Thoracic aorta (tissue), 2 donors: ENCODE results near the gene LRSAM1. TPM values are rescaled to one million over a fixed set of nuclear protein-coding genes. Genes with fewer than 3 reads are reported as not detected.

Source experiments
- ATAC-seq: fragments of 150-250 bp; one replicate; pipeline ENCODE4 v1.8.0; 2017; ENCODE audit warnings: low read depth; ENCODE audit not compliant: insufficient number of reproducible peaks, low FRiP score
- DNase-seq: peaks from one replicate; pipeline ENCODE4 v3.0.0-alpha.2; 2020; ENCODE audit warnings: low spot score
- H3K27ac ChIP-seq, 2 donors: fragments of 200-600 bp; sonication (generic); 1 replicate in 1 of 2; 2 replicates in 1 of 2; pipeline ENCODE4 v1.5.1; 2016; ENCODE audit warnings: mild to moderate bottlenecking in 2 of 2, moderate library complexity in 2 of 2
- H3K27me3 ChIP-seq: fragments of 200-600 bp; sonication (generic); replicated peaks from 2 replicates; pipeline ENCODE4 v1.6.0; 2016; ENCODE audit warnings: mild to moderate bottlenecking; ENCODE audit not compliant: insufficient read depth
- H3K36me3 ChIP-seq: fragments of 200-600 bp; sonication (generic); one replicate; pipeline ENCODE4 v1.5.1; 2016
- H3K4me1 ChIP-seq, 2 donors: fragments of 200-600 bp; sonication (generic); 1 replicate in 1 of 2; 2 replicates in 1 of 2; pipeline versions ENCODE4 v1.5.1 to v1.6.0; 2016; ENCODE audit warnings: low read depth in 2 of 2, mild to moderate bottlenecking in 1 of 2; ENCODE audit not compliant: control insufficient read depth in 1 of 2
- H3K4me3 ChIP-seq: fragments of 200-600 bp; sonication (generic); 2 replicates; pipeline ENCODE4 v1.5.1; 2016; ENCODE audit warnings: mild to moderate bottlenecking
- H3K9me3 ChIP-seq: fragments of 200-600 bp; sonication (generic); 2 replicates; pipeline ENCODE4 v1.5.1; 2016
- CTCF ChIP-seq: fragments of 200-600 bp; sonication (generic); IDR thresholded peaks from one replicate; pipeline ENCODE4 v1.5.1; 2019; ENCODE audit warnings: antibody characterized with exemption
- total RNA-seq, 2 donors: library from RNA; depleted of rRNA; stranded (reverse); fragments of >200 nt; gene quantifications; one replicate each; pipeline versions ENCODE4 v1.1.0 to v1.2.3, GENCODE V29; 2016

The LRSAM1 gene
- total RNA-seq, 2 donors from 2014 or later = 16.4 to 22.6 TPM

GRCh38 chr9:127521919-127522304, 70.6 kb downstream of the LRSAM1 start:
- H3K4me1 ChIP-seq = peaks cover 22 to 52% of the 10 kb centered on the region in 2 donors
- H3K36me3 ChIP-seq = peaks cover 23% of the 10 kb centered on the region
- H3K9me3 ChIP-seq = no peaks in the 10 kb centered on the region
- no peaks in the 10 kb centered on the region for H3K27me3 ChIP-seq
- H3K27ac ChIP-seq = peak overlapping the region; percentile 72 to 87
- H3K4me3 ChIP-seq = no peak overlapping the region
- no peak for DNase-seq
- no peak for TF ChIP-seq CTCF
- no peak for ATAC-seq

- H3K27ac ChIP-seq = peak overlapping the region in 1 of 2 donors; percentile 87
- peaks cover 22 to 52% of the 10 kb centered on the region in 2 donors for H3K4me1 ChIP-seq
- H3K4me3 ChIP-seq = no peak overlapping the region
- ATAC-seq (no peak), DNase-seq (no peak)
- no peaks in the 10 kb centered on the region for H3K27me3 ChIP-seq
- H3K9me3 ChIP-seq = no peaks in the 10 kb centered on the region
- no peak for TF ChIP-seq CTCF
- peaks cover 16% of the 10 kb centered on the region for H3K36me3 ChIP-seq
These were observed 71.4 kb downstream of the LRSAM1 start for GRCh38 chr9:127522727-127523126.

GRCh38 chr9:127523312-127523851, 72.1 kb downstream of the LRSAM1 start:
- Histone ChIP-seq H3K27me3 (no peaks in the 10 kb centered on the region), H3K9me3 (no peaks in the 10 kb centered on the region), H3K27ac (peak overlapping the region in 1 of 2 donors; percentile 84), H3K4me3 (no peak overlapping the region), H3K4me1 (peaks cover 22 to 57% of the 10 kb centered on the region in 2 donors), H3K36me3 (peaks cover 14% of the 10 kb centered on the region)
- DNase-seq (no peak), ATAC-seq (no peak)
- TF ChIP-seq CTCF = peak; percentile 34

GRCh38 chr9:127524373-127524772, 73.1 kb downstream of the LRSAM1 start:
- peaks cover 26 to 64% of the 10 kb centered on the region in 2 donors for H3K4me1 ChIP-seq
- no peak overlapping the region for H3K4me3 ChIP-seq
- no peak for TF ChIP-seq CTCF
- peak overlapping the region; percentile 67 to 84 for H3K27ac ChIP-seq
- H3K27me3 ChIP-seq = no peaks in the 10 kb centered on the region
- ATAC-seq (no peak), DNase-seq (no peak)
- peaks cover 14% of the 10 kb centered on the region for H3K36me3 ChIP-seq
- no peaks in the 10 kb centered on the region for H3K9me3 ChIP-seq

GRCh38 chr9:127525401-127526188, 74.3 kb downstream of the LRSAM1 start:
- TF ChIP-seq CTCF = peak; percentile 52
- DNase-seq = no peak
- H3K36me3 ChIP-seq = peaks cover 14% of the 10 kb centered on the region
- no peak overlapping the region for H3K4me3 ChIP-seq
- no peak for ATAC-seq
- H3K9me3 ChIP-seq = no peaks in the 10 kb centered on the region
- peaks cover 24 to 61% of the 10 kb centered on the region in 2 donors for H3K4me1 ChIP-seq
- no peaks in the 10 kb centered on the region for H3K27me3 ChIP-seq
- peak overlapping the region; percentile 67 to 84 for H3K27ac ChIP-seq
